GM18873 (cell line): ENCODE data around the gene UVRAG.
"Not testable (repeated sequence)": the region's sequence is repeated elsewhere in the genome, so short reads cannot be mapped to it uniquely, and the experiment has no call there.

Experiments used
- ATAC-seq: cut with Tn5 transposase; IDR thresholded peaks from one replicate; pipeline ENCODE4 v1.9.1; 2021; ENCODE audit warnings: mild to moderate bottlenecking, moderate library complexity, moderate number of reproducible peaks; ENCODE audit not compliant: unreplicated experiment, low FRiP score

The UVRAG gene

GRCh38 chr11:76048763-76049162, 233.8 kb downstream of the UVRAG start:
- ATAC-seq, result no peak

GRCh38 chr11:76049511-76049910, 234.5 kb downstream of the UVRAG start:
- ATAC-seq, result no peak

- ATAC-seq, result no peak
These were observed 236.9 kb downstream of the UVRAG start for GRCh38 chr11:76051937-76052336.

GRCh38 chr11:76054330-76054729, 239.3 kb downstream of the UVRAG start:
- ATAC-seq, result no peak

GRCh38 chr11:76056876-76057275, 241.9 kb downstream of the UVRAG start:
- ATAC-seq, result no peak

GRCh38 chr11:76060475-76061036, 245.5 kb downstream of the UVRAG start:
- not testable (repeated sequence) for ATAC-seq

GRCh38 chr11:76062733-76063132, 247.7 kb downstream of the UVRAG start:
- ATAC-seq, result no peak

GRCh38 chr11:76064192-76064591, 249.2 kb downstream of the UVRAG start:
- no peak for ATAC-seq

- no peak for ATAC-seq
These were observed 252.1 kb downstream of the UVRAG start for GRCh38 chr11:76067099-76067498.

GRCh38 chr11:76069001-76069400, 254.0 kb downstream of the UVRAG start:
- no peak for ATAC-seq

GRCh38 chr11:76071090-76071489, 256.1 kb downstream of the UVRAG start:
- no peak for ATAC-seq

- ATAC-seq, result no peak
These were observed 258.7 kb downstream of the UVRAG start for GRCh38 chr11:76073724-76074123.

GRCh38 chr11:76074148-76075095, 259.4 kb downstream of the UVRAG start:
- ATAC-seq, result no peak

GRCh38 chr11:76075716-76076115, 260.7 kb downstream of the UVRAG start:
- no peak for ATAC-seq

- not testable (repeated sequence) for ATAC-seq
These were observed 261.2 kb downstream of the UVRAG start for GRCh38 chr11:76076253-76076652.

GRCh38 chr11:76076749-76077148, 261.7 kb downstream of the UVRAG start:
- no peak for ATAC-seq

GRCh38 chr11:76077575-76078150, 262.7 kb downstream of the UVRAG start:
- ATAC-seq, result no peak

- not testable (repeated sequence) for ATAC-seq
These were observed 266.1 kb downstream of the UVRAG start for GRCh38 chr11:76081084-76081483.

- ATAC-seq, result no peak
These were observed 268.8 kb downstream of the UVRAG start for GRCh38 chr11:76083563-76084451.

- no peak for ATAC-seq
These were observed 270.3 kb downstream of the UVRAG start for GRCh38 chr11:76085270-76085669.
